ENCODE data around the gene MPRIP. TPM values are rescaled to one million over a fixed set of nuclear protein-coding genes. Genes with fewer than 3 reads are reported as not detected.

The MPRIP gene
- total and polyA plus RNA-seq, 2 of the 13 experiments (the other 11 are each of a cell fraction or from before 2014, with no cell fraction given): 50.2 to 52.4 TPM

- ATAC-seq (no peak), FAIRE-seq (no peak), DNase-seq (ENCODE audit: low spot score) (no peak)
- Histone ChIP-seq H3K4me3 (replicated peaks in 1 of 3; ENCODE audit: insufficient read depth in 1 of 3, low read depth in 2 of 3, low read length in 3 of 3) (no peak overlapping the region), H3K4me1 (ENCODE audit: insufficient read depth, low read length) (no peaks in the 10 kb centered on the region), H3K9ac (ENCODE audit: insufficient read depth, low read depth, low read length) (no peak overlapping the region), H3K36me3 (replicated peaks in 1 of 2; ENCODE audit: control insufficient read depth in 1 of 2, insufficient read depth in 2 of 2, low read length in 2 of 2) (peaks cover 4 to 6% of the 10 kb centered on the region in 2 experiments; a peak in 2 of 5 replicates), H3K27me3 (ENCODE audit: control insufficient read depth in 1 of 2, insufficient read depth in 2 of 2, low read length in 2 of 2) (no peaks in the 10 kb centered on the region), H4K20me1 (ENCODE audit: insufficient read depth, low read length) (peaks cover 3% of the 10 kb centered on the region; the same call in 1 of the 2 replicates), H3K4me2 (ENCODE audit: low read depth, low read length) (no peak overlapping the region), H3K27ac (ENCODE audit: extremely low read length, insufficient read depth, low read length) (no peak overlapping the region), H2AFZ (ENCODE audit: low read length) (no peak overlapping the region), H3K79me2 (ENCODE audit: insufficient read depth, low read length) (peaks cover 34% of the 10 kb centered on the region), H3K9me3 (ENCODE audit: low read length) (no peaks in the 10 kb centered on the region)
- in situ Hi-C loops (cut with HindIII; ENCODE audit: extremely low pct_ligation_motif_present, low pct_unique_long_range_greater_than_20kb) (no loop called here), intact Hi-C loops (cut with micrococcal nuclease; ENCODE audit: unreplicated experiment) (no loop called here)
- TF ChIP-seq ZNF432 (CRISPR knock-in tag; IDR thresholded peaks at IDR 0.05; ENCODE audit: borderline replicate concordance): no peak
- no peak for TF ChIP-seq HNF4G (IDR thresholded peaks at IDR 0.05; ENCODE audit: borderline replicate concordance, low read depth, low read length)
- no peak for TF ChIP-seq HNF4G (CRISPR knock-in tag; IDR thresholded peaks at IDR 0.05; ENCODE audit: borderline replicate concordance, low read depth)
- TF ChIP-seq GMEB2 (CRISPR knock-in tag; IDR thresholded peaks at IDR 0.05; ENCODE audit: low read depth): no peak
- no peak for TF ChIP-seq NRL (CRISPR knock-in tag; IDR thresholded peaks at IDR 0.05; ENCODE audit: borderline replicate concordance)
- no peak for TF ChIP-seq ZNF816 (CRISPR knock-in tag; IDR thresholded peaks at IDR 0.05; ENCODE audit: borderline replicate concordance)
- no peak for TF ChIP-seq SRY (CRISPR knock-in tag; IDR thresholded peaks at IDR 0.05)
- no peak for TF ChIP-seq ATRX (CRISPR knock-in tag; IDR thresholded peaks at IDR 0.05; ENCODE audit: borderline replicate concordance)
- TF ChIP-seq PTBP1 (IDR thresholded peaks at IDR 0.05; ENCODE audit: low read depth, low read length, poor library complexity, severe bottlenecking): no peak
- no peak for TF ChIP-seq PRDM4 (CRISPR knock-in tag; IDR thresholded peaks at IDR 0.05; ENCODE audit: borderline replicate concordance)
- TF ChIP-seq ZBTB8A (CRISPR knock-in tag; IDR thresholded peaks at IDR 0.05; ENCODE audit: borderline replicate concordance, low read depth): no peak
- TF ChIP-seq ZNF839 (CRISPR knock-in tag; IDR thresholded peaks at IDR 0.05; ENCODE audit: borderline replicate concordance): no peak
- no peak for TF ChIP-seq ZNF230 (CRISPR knock-in tag; IDR thresholded peaks at IDR 0.05)
- no peak for TF ChIP-seq GATAD2A (CRISPR knock-in tag; IDR thresholded peaks at IDR 0.05)
- TF ChIP-seq ZNF883 (CRISPR knock-in tag; IDR thresholded peaks at IDR 0.05; ENCODE audit: not compliant biosample characterization): no peak
- TF ChIP-seq ZNF672 (CRISPR knock-in tag; IDR thresholded peaks at IDR 0.05): no peak
- BruUV-seq (replicated peaks): no TSS peak
- ChIA-PET CTCF (ENCODE audit: low intra/inter-chr PET ratio, low total read pairs) (no interaction called here), POLR2A (no interaction called here)
- WGBS (ENCODE audit: low lambda C conversion rate): 90% methylated on average over 6 of the region's 10 CpGs
Measured at GRCh38 chr17:17059301-17059890, 17.1 kb downstream of the MPRIP start.
